GM12892 (cell line): ENCODE measurements around the gene CDH13.

Experiments used
- POLR2A ChIP-seq: IDR thresholded peaks from 2 replicates; pipeline ENCODE4 v1.6.1; 2011; ENCODE audit warnings: low read depth, low read length, control low read depth
- TAF1 ChIP-seq: IDR thresholded peaks from 2 replicates; pipeline ENCODE4 v1.6.1; 2011; ENCODE audit warnings: low read depth, mild to moderate bottlenecking, control low read depth, low read length, borderline replicate concordance

DNA sequence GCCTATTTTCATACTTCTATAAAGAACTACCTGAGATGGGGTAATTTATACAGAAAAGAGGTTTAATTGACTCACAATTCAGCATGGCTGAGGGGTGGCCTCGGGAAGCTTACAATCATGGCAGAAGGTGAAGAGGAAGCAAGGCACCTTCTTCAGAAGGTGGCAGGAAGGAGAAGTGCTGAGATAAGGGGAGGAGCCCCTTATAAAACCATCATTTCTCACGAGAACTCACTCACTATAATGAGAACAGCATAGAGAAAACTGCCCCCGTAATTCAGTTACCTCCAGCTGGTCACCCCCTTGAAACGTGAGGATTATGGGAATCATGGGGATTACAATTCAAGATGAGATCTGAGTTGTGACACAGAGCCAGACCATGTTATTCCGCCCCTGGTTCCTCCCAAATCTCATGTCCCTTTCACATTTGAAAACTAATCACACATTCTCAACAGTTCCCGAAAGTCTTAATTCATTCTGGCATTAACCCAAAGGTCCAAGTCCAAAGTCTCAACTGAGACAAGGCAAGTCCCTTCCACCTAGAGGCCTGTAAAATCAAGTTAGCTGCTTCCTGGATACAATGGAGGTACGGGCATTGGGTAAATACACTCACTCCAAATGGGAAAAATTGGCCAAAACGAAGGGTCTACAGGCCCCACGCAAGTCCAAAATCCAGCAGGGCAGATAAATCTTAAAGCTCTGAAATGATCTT is 237.7 kb downstream of the CDH13 start:
- no peak for TF ChIP-seq POLR2A
- no peak for TF ChIP-seq TAF1
